ENCODE results near the gene PTPN9. TPM values are rescaled to one million over a fixed set of nuclear protein-coding genes. Genes with fewer than 3 reads are reported as not detected.
"Not testable (repeated sequence)": the region's sequence is repeated elsewhere in the genome, so short reads cannot be mapped to it uniquely, and the experiment has no call there.

Gene PTPN9
- total RNA-seq, 1 experiment from 2014 or later = 42.2 TPM

DNA sequence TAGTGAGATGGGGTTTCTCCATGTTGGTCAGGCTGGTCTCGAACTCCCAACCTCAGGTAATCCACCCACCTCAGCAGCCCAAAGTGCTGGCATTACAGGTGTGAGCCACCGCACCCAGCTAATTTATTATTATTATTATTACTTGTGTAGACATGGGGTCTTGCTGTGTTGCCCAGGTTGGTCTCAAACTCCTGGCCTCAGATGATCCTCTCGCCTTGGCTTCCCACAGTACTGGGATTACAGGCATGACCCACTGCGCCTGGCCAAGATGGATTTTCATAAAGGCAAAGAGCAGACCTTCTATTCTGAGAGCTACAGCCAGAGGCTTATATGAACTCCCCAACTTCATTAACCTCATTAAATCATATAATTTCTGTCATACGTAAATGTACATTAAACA is 17.2 kb downstream of the PTPN9 start:
- Histone ChIP-seq H3K4me2 (ENCODE audit: insufficient read depth, insufficient read length, low read length) (no peak overlapping the region), H3K23ac (ENCODE audit: insufficient read length, low read depth, low read length) (no peak overlapping the region), H4K91ac (ENCODE audit: insufficient read length, low read depth, low read length) (no peak overlapping the region), H4K8ac (replicated peaks; ENCODE audit: insufficient read length, low read depth, low read length) (no peak overlapping the region), H3K9ac (ENCODE audit: extremely low read depth, insufficient read length, low read length) (no peak overlapping the region), H2AFZ (ENCODE audit: low read length) (no peak overlapping the region), H3K4me1 (ENCODE audit: insufficient read depth, low read length) (no peaks in the 10 kb centered on the region), H3K23me2 (ENCODE audit: insufficient read length, low read depth, low read length, poor library complexity, severe bottlenecking) (no peaks in the 10 kb centered on the region), H4K20me1 (ENCODE audit: control insufficient read depth, insufficient read depth, insufficient read length) (no peaks in the 10 kb centered on the region), H2BK15ac (ENCODE audit: low read depth, low read length) (no peak overlapping the region), H3K27me3 (ENCODE audit: insufficient read depth, low read length) (no peaks in the 10 kb centered on the region), H2BK12ac (ENCODE audit: insufficient read length, low read depth, low read length) (no peak overlapping the region), H2BK20ac (ENCODE audit: low read depth, low read length, poor library complexity, severe bottlenecking) (no peak overlapping the region), H3K27ac (ENCODE audit: insufficient read length, low read depth, low read length) (no peak overlapping the region), H3K79me2 (ENCODE audit: insufficient read depth, low read length) (no peaks in the 10 kb centered on the region; the same call in 1 of the 2 replicates), H2AK5ac (ENCODE audit: insufficient read length, low read length) (no peak overlapping the region), H3K79me1 (ENCODE audit: insufficient read depth, low read depth, low read length, poor library complexity, severe bottlenecking) (peaks cover 2% of the 10 kb centered on the region), H3K4ac (ENCODE audit: low read depth, low read length) (no peak overlapping the region), H3T11ph (ENCODE audit: low read length) (no peak overlapping the region), H2BK5ac (ENCODE audit: insufficient read length, low read length) (no peak overlapping the region), H4K5ac (ENCODE audit: insufficient read length, low read depth, low read length) (no peak overlapping the region), H3K18ac (ENCODE audit: insufficient read length, low read depth, low read length) (no peak overlapping the region), H2BK120ac (ENCODE audit: low read depth, low read length, poor library complexity, severe bottlenecking) (no peak overlapping the region), H3K9me3 (ENCODE audit: control insufficient read depth, low read depth, low read length) (no peaks in the 10 kb centered on the region), H3K56ac (ENCODE audit: insufficient read length, low read depth, low read length) (no peak overlapping the region), H3K14ac (ENCODE audit: insufficient read depth, low read length) (no peak overlapping the region)
- TF ChIP-seq, protein P1, sequence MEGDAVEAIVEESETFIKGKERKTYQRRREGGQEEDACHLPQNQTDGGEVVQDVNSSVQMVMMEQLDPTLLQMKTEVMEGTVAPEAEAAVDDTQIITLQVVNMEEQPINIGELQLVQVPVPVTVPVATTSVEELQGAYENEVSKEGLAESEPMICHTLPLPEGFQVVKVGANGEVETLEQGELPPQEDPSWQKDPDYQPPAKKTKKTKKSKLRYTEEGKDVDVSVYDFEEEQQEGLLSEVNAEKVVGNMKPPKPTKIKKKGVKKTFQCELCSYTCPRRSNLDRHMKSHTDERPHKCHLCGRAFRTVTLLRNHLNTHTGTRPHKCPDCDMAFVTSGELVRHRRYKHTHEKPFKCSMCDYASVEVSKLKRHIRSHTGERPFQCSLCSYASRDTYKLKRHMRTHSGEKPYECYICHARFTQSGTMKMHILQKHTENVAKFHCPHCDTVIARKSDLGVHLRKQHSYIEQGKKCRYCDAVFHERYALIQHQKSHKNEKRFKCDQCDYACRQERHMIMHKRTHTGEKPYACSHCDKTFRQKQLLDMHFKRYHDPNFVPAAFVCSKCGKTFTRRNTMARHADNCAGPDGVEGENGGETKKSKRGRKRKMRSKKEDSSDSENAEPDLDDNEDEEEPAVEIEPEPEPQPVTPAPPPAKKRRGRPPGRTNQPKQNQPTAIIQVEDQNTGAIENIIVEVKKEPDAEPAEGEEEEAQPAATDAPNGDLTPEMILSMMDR (conservative IDR thresholded peaks at IDR 0.05) = no peak
- Mint-ChIP-seq H3K9me3 (peaks cover 4% of the 10 kb centered on the region in 2 experiments; a peak in 4 of 5 replicates), H3K4me3 (no peak overlapping the region), H3K4me1 (peaks cover 0 to 7% of the 10 kb centered on the region in 2 experiments; a peak in 2 of 4 replicates), H3K36me3 (ENCODE audit: insufficient read depth in 1 of 3, low read depth in 3 of 3) (peaks cover 14 to 31% (median 23%) of the 10 kb centered on the region in 3 experiments; a peak in 6 of 7 replicates), H3K27me3 (ENCODE audit: low read depth) (no peaks in the 10 kb centered on the region), H3K27ac (no peak overlapping the region; a peak in 2 of 7 replicates)
- DNase-seq = no peak
- WGBS (ENCODE audit: extremely low coverage, insufficient read length, low lambda C conversion rate) = no CpG with 5 or more reads among the region's 5 CpGs

DNA sequence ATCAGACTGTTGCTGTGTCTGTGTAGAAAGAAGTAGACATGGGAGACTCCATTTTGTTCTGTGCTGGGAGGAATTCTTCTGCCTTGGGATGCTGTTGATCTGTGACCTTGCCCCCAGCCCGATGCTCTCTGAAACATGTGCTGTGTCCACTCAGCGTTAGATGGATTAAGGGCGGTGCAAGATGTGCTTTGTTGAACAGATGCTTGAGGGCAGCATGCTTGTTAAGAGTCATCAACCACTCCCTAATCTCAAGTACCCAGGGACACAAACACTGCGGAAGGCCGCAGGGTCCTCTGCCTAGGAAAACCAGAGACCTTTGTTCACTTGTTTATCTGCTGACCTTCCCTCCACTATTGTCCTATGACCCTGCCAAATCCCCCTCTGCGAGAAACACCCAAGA is 19.8 kb downstream of the PTPN9 start:
- H3K23me2 ChIP-seq (ENCODE audit: insufficient read length, low read depth, low read length, poor library complexity, severe bottlenecking); H4K91ac ChIP-seq (ENCODE audit: insufficient read length, low read depth, low read length); H3K4me3 Mint-ChIP-seq; H3K56ac ChIP-seq (ENCODE audit: insufficient read length, low read depth, low read length); H4K8ac ChIP-seq (replicated peaks; ENCODE audit: insufficient read length, low read depth, low read length); H3K9me3 ChIP-seq (ENCODE audit: control insufficient read depth, low read depth, low read length); H3K9ac ChIP-seq (ENCODE audit: extremely low read depth, insufficient read length, low read length); DNase-seq; H3K4ac ChIP-seq (ENCODE audit: low read depth, low read length); H3K79me2 ChIP-seq (ENCODE audit: insufficient read depth, low read length); H3K4me1 Mint-ChIP-seq; H4K5ac ChIP-seq (ENCODE audit: insufficient read length, low read depth, low read length); H3K27me3 Mint-ChIP-seq (ENCODE audit: low read depth); H2AK5ac ChIP-seq (ENCODE audit: insufficient read length, low read length); H3K18ac ChIP-seq (ENCODE audit: insufficient read length, low read depth, low read length); H3K9me3 Mint-ChIP-seq; H3T11ph ChIP-seq (ENCODE audit: low read length); H3K14ac ChIP-seq (ENCODE audit: insufficient read depth, low read length); H2BK5ac ChIP-seq (ENCODE audit: insufficient read length, low read length); H3K4me2 ChIP-seq (ENCODE audit: insufficient read depth, insufficient read length, low read length); H3K23ac ChIP-seq (ENCODE audit: insufficient read length, low read depth, low read length); H2BK20ac ChIP-seq (ENCODE audit: low read depth, low read length, poor library complexity, severe bottlenecking); H3K27me3 ChIP-seq (ENCODE audit: insufficient read depth, low read length); H2BK12ac ChIP-seq (ENCODE audit: insufficient read length, low read depth, low read length); H3K79me1 ChIP-seq (ENCODE audit: insufficient read depth, low read depth, low read length, poor library complexity, severe bottlenecking); H3K27ac ChIP-seq (ENCODE audit: insufficient read length, low read depth, low read length); H2BK15ac ChIP-seq (ENCODE audit: low read depth, low read length); H2BK120ac ChIP-seq (ENCODE audit: low read depth, low read length, poor library complexity, severe bottlenecking); H3K27ac Mint-ChIP-seq; H2AFZ ChIP-seq (ENCODE audit: low read length); H4K20me1 ChIP-seq (ENCODE audit: control insufficient read depth, insufficient read depth, insufficient read length); H3K4me1 ChIP-seq (ENCODE audit: insufficient read depth, low read length): not testable (repeated sequence)
- WGBS (ENCODE audit: extremely low coverage, insufficient read length, low lambda C conversion rate) = no CpG with 5 or more reads among the region's 6 CpGs
- peaks cover 14 to 31% (median 23%) of the 10 kb centered on the region in 3 experiments; a peak in 6 of 7 replicates for H3K36me3 Mint-ChIP-seq (ENCODE audit: insufficient read depth in 1 of 3, low read depth in 3 of 3)

Data from H9 (cell line).